ENCODE measurements around the gene DPPA5.
"Not testable (repeated sequence)": the region's sequence is repeated elsewhere in the genome, so short reads cannot be mapped to it uniquely, and the experiment has no call there.

The DPPA5 gene

DNA sequence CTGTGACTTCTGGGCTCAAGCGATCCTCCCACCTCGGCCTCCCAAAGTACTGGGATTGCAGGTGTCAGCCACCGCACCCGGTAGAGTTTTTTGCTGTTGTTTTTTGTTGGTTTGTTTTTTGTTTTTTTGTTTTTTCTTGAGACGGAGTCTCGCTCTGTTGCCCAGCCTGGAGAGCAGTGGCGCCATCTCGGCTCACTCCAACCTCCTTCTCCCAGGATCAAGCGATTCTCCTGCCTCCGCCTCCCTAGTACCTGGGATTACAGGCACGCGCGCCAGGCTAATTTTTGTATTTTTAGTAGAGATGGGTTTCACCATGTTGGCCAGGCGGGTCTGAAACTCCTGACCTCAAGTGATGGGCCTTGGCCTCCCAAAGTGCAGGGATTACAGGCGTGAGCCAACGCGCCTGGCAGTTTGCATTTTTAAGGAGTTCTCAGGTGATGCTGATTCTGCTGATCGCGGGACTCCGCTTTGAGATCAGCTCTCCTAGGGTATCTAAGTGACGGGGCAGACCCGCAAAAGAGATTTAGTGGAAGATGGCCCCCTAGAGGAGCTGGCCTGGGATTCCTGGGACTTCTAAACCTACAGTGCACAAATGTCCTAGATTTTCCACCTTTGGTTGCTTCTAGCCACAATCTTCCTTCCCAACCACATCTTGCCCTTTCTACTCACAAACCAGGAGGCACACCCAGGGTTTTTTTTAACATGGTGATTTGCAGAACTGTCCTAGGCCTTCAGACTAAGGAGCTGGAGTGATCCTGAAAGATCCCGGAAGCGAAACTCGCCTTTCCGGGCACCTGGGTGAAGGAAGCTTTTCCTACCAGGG is 45.2 kb downstream of the DPPA5 start:
- DNase-seq: peak in 2 of 3 donors; percentile 5 to 19
- WGBS (ENCODE audit: insufficient coverage): 80% methylated on average over 22 of the region's 26 CpGs
- Histone ChIP-seq H3K4me1 (ENCODE audit: control extremely low read depth in 1 of 4, control insufficient read depth in 4 of 4, insufficient read depth in 4 of 4, low read length in 3 of 4) (peaks cover 0 to 24% (median 13%) of the 10 kb centered on the region in 4 experiments), H3K4me3 (ENCODE audit: control insufficient read depth in 1 of 7, extremely low read depth in 1 of 7, insufficient read depth in 4 of 7, low read depth in 2 of 7, low read length in 6 of 7) (peak overlapping the region; percentile 71 to 97 (median 85)), H3K36me3 (ENCODE audit: control insufficient read depth in 4 of 4, insufficient read depth in 4 of 4, low read length in 3 of 4) (no peaks in the 10 kb centered on the region), H3K27ac (ENCODE audit: insufficient read depth in 1 of 2, low read depth in 1 of 2, low read length in 2 of 2, poor library complexity in 1 of 2, severe bottlenecking in 2 of 2) (peak overlapping the region in 1 of 2 experiments; percentile 74), H3K27me3 (replicated peaks in 2 of 5; ENCODE audit: control insufficient read depth in 4 of 5, insufficient read depth in 5 of 5, low read length in 4 of 5) (no peaks in the 10 kb centered on the region), H3K9me3 (ENCODE audit: control extremely low read depth in 1 of 5, control insufficient read depth in 4 of 5, insufficient read depth in 2 of 5, low read depth in 1 of 5, low read length in 4 of 5) (no peaks in the 10 kb centered on the region)
- ChIA-PET CTCF (interaction anchor here (0.7 to 1.5 kb wide), 11 partner anchors 8 to 153 kb away, joined by 3 to 8 read pairs (median 3); partner anchors contain the start of genes KHDC1 and MTO1), POLR2A (no interaction called here)

DNA sequence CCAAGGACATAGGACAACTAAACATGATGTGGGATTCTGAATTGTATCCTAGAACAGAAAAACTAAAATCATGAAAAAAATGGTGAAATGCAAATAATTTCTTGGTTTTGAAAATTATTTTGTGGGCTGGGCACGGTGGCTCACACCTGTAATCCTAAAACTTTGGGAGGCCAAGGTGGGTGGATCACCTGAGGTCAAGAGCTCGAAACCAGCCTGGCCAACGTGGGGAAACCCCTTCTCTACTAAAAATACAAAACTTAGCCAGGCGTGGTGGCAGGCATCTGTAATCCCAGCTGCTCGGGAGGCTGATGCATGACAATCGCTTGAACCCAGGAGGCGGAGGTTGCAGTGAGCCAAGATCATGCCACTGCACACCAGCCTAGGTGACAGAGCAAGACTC is 50.3 kb downstream of the DPPA5 start:
- H3K27me3 ChIP-seq (replicated peaks in 2 of 5; ENCODE audit: control insufficient read depth in 4 of 5, insufficient read depth in 5 of 5, low read length in 4 of 5); H3K36me3 ChIP-seq (ENCODE audit: control insufficient read depth in 4 of 4, insufficient read depth in 4 of 4, low read length in 3 of 4); POLR2A ChIA-PET; H3K4me3 ChIP-seq (ENCODE audit: control insufficient read depth in 1 of 7, extremely low read depth in 1 of 7, insufficient read depth in 4 of 7, low read depth in 2 of 7, low read length in 6 of 7); H3K27ac ChIP-seq (ENCODE audit: insufficient read depth in 1 of 2, low read depth in 1 of 2, low read length in 2 of 2, poor library complexity in 1 of 2, severe bottlenecking in 2 of 2); H3K9me3 ChIP-seq (ENCODE audit: control extremely low read depth in 1 of 5, control insufficient read depth in 4 of 5, insufficient read depth in 2 of 5, low read depth in 1 of 5, low read length in 4 of 5); DNase-seq; H3K4me1 ChIP-seq (ENCODE audit: control extremely low read depth in 1 of 4, control insufficient read depth in 4 of 4, insufficient read depth in 4 of 4, low read length in 3 of 4): not testable (repeated sequence)
- whole genome bisulfite sequencing (ENCODE audit: insufficient coverage): 91% methylated on average over 4 of the region's 7 CpGs
- CTCF ChIA-PET: interaction anchor here (0.9 to 4.1 kb wide), 5 partner anchors 12 to 76 kb away, joined by 3 to 17 read pairs (median 3); no protein-coding TSS in a partner anchor
